ENCODE measurements around the gene WBP11. TPM values are rescaled to one million over a fixed set of nuclear protein-coding genes. Genes with fewer than 3 reads are reported as not detected.

WBP11 gene
- total RNA-seq, 1 donor from 2014 or later: 20.8 TPM

- no peak for DNase-seq (ENCODE audit: low spot score in 2 of 2)
- FAIRE-seq: no peak
Measured at GRCh38 chr12:14825256-14825655, 22.0 kb upstream of the WBP11 start.

DNA sequence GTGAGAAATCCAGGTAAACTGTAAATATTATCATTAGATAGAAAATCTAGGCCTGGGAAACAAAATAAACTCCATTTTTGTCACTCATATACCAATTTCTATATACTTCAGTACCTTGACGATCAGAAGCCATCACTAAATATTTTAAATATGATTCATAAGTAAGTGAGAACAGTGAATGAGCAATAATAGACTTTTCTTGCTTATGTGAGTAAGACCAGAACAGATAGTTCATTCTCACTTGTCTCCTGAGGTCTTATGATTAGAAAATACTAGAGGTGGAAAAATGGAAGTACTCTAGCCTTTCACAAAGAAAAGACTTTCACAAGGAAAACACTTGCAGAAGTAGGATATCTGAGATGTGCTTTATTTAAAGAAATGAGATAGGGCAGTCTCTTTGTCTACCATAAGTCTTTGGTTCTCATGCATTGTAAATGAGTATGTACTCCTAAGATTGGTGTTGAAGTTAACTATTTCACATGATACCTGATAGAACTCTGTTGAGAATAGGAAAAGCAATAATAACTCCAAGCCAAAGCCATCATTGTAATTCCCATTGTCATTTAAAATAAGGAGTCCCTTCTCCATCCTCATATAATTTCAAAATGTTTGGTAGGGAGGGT lies 20.8 kb upstream of the WBP11 start:
- no peak for FAIRE-seq
- no peak for DNase-seq (ENCODE audit: low spot score in 2 of 2)

- FAIRE-seq (no peak), DNase-seq (ENCODE audit: low spot score in 2 of 2) (no peak)
Measured at GRCh38 chr12:14814014-14814413, 10.7 kb upstream of the WBP11 start, which contains the start of gene SMCO3. Gene SMCO3 (minus strand): TSS chr12:14814182. CDS start chr12:14806680, 7,502 bp downstream.

DNA sequence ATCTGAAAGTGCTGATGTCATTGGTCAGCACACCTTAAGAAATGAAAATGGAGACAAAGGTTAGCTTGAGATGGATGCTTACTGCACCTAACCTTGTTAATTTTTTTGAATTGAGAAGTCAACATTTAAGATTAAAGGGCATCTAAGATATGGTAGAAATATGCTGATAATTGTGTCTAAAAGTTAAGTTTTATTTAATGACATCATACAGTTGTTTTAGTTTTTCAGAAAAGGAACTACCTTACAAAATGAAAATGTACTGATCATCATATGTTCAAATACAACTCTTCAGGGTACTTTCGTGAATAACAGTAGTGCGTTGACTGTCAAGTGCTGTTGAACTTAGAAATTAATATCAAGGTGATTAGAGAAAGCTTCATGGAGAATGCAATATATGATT lies 8.2 kb upstream of the WBP11 start:
- DNase-seq (ENCODE audit: low spot score in 2 of 2) (no peak), FAIRE-seq (peak; percentile 52)

DNA sequence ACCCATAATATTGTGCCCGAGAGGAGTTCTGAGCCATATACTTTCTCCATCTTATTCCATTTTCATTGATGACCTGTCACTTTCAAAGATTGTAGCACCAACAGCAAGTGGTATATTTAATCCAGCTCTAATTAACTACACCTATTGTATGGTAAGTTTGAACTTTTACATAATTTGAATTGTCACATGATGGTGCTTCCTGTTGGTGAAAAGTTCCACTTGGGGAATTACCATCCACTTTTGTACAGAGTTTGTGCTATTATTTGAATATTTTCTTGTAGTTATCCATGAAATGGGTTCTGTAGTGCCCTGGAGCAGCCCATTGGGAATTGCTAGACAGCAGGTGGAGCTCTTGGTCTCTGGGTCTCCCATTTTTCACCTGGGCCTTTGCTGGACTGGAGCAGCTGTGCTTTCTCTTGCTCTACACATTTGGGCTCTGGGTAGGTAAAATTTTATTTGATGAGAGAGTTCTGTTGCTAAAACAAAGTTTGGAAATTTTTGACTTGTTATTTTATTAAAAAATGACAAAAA lies 7.7 kb upstream of the WBP11 start:
- DNase-seq (ENCODE audit: low spot score in 2 of 2): no peak
- FAIRE-seq: no peak

GRCh38 chr12:14810167-14810952 lies 7.1 kb upstream of the WBP11 start:
- no peak for DNase-seq (ENCODE audit: low spot score in 2 of 2)
- no peak for FAIRE-seq

GRCh38 chr12:14803830-14804160 lies 517 bp upstream of the WBP11 start:
- FAIRE-seq (no peak), DNase-seq (ENCODE audit: low spot score in 2 of 2) (no peak)

GRCh38 chr12:14802721-14803010 lies 612 bp downstream of the WBP11 start:
- DNase-seq (ENCODE audit: low spot score in 2 of 2) (no peak), FAIRE-seq (no peak)

DNA sequence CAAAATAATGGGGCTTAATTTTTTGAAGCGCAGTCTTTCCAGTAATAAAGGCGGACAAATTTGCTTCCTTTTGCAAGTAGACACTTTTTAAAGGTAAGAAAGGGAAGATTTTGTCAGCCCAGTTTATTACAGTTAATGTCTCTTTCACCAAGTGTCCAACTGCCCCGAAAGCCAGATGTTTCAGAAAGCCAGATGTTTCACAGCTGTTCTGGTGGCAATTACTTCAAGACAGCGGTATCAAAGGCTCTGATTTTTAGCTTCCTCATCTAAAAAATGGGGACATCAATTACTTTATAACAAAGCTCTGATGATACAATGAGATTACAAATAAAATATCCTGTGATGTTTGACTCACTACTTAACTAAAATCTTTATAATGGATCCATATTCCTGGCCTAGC lies 1.0 kb downstream of the WBP11 start:
- DNase-seq (ENCODE audit: low spot score in 2 of 2): no peak
- no peak for FAIRE-seq

GRCh38 chr12:14795028-14795448 lies 8.2 kb downstream of the WBP11 start:
- DNase-seq (ENCODE audit: low spot score in 2 of 2) (no peak), FAIRE-seq (no peak)

DNA sequence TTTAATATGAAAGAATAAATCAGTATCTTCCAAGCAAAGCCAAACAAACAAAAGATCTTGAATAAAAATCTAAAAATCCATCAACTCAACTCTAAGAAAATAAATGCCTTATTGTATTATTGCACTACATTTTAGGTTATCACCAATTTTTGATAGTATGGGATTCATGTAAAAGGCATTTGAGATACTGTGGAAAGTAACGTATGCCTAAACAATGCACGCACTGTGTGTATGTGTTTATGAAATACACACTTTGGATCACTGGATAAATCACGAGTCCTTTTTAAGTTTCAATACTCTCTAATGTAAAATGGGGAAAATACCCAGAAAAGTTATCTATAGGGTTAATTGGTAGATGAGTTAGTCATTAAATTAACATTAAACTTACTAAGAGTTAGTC lies 17.7 kb downstream of the WBP11 start:
- no peak for FAIRE-seq

DNA sequence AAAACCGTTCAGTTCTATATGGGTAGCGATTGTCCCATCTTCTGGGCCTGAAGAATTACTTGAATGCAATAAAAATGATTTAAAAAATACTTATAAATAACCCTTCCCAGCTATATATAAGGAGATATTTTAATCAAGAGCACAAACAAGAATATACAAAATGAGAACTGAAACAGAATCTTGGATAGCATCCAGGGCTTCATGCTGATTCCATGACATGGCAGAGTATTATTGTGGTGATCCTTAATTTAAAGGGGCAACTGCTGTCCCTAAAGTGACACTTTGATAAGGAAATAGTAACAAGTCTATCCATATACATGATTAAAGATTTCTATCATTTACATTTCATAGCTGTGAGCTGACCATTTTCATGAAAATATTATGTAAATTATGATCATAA lies 18.8 kb downstream of the WBP11 start:
- DNase-seq (ENCODE audit: low spot score in 2 of 2): no peak
- no peak for FAIRE-seq

More for the DNA sequence above, 17.7 kb downstream of the WBP11 start:
- DNase-seq (ENCODE audit: low spot score in 2 of 2): no peak

GRCh38 chr12:14782756-14783155 lies 20.5 kb downstream of the WBP11 start:
- DNase-seq (ENCODE audit: low spot score in 2 of 2) (no peak), FAIRE-seq (no peak)

DNA sequence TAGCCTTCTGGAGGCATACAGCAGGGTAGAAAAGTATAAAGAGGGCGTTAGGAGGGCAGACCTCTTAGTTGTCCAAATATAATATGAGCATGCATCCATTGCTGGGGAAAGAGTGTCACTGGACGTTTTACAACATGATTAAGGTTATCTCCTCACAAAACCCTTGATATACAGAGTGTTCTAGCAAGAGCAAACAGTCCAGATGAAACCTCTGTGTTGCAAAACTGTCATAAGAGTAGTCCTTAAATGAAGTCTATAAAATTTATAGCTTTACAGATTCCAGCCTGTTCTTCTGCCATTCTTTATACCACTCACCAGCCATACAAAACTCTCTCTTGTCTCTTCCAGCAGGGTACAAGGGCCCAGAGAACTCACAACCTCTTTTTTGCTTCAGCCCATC lies 21.7 kb downstream of the WBP11 start:
- no peak for DNase-seq (ENCODE audit: low spot score in 2 of 2)
- FAIRE-seq: no peak

- FAIRE-seq (no peak), DNase-seq (ENCODE audit: low spot score in 2 of 2) (no peak)
Measured at GRCh38 chr12:14780859-14781258, 22.4 kb downstream of the WBP11 start.

GRCh38 chr12:14779834-14780233 lies 23.4 kb downstream of the WBP11 start:
- DNase-seq (ENCODE audit: low spot score in 2 of 2) (no peak), FAIRE-seq (no peak)

DNA sequence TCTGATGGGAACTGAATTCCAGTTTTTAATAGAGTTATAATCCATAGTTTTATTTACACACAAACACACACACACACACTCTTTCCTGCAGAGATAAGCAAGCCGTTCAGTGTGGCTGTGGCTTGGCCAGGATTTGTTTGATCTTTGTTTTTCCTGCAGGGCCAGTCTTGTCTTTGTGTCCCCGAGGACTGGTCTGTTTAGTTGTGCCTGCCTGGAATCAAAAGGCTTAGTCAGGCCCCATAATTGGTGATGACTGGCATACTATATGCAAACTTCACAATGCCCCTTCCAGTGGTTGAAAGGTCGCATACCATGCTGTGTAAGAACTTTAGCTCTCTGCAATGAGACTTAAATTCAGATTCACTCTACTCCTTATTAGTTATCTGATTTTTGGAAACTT lies 26.0 kb downstream of the WBP11 start:
- no peak for DNase-seq (ENCODE audit: low spot score in 2 of 2)
- FAIRE-seq: no peak

DNA sequence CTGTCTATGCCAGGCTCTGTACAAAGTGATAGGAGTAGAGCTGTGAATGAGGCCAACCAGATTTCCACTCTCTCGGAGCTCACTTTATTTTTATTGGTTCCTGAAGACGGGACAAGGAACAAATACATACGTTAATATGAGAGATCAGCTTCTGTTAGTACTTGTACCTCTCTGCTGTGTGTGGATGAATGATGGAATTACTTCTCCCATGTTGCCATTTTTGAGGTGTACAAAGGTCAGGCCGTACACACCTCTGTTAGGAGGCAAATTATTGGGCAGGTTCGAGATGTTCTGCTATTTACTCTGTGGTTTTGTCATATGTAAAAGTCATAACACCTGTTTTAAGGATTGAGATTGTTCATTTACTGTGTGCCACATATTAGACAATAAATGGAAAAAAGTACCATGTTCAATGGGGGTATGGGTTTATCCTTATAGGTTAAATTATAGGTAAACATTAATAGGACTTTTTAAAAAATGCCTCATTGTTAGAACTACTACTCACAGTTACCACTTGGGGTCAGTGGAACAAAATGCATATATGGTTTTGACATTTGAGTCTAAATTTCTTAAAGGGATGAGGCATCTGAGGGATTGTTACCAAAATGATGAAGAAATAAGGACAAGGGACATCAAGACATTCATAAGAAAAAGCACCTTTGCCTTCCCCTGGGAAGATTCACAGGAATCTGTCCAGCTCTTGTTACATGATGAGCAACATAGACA lies 26.9 kb downstream of the WBP11 start:
- FAIRE-seq (no peak), DNase-seq (ENCODE audit: low spot score in 2 of 2) (no peak)

GRCh38 chr12:14775636-14775980 lies 27.7 kb downstream of the WBP11 start:
- FAIRE-seq (no peak), DNase-seq (ENCODE audit: low spot score in 2 of 2) (no peak)

- DNase-seq (ENCODE audit: low spot score in 2 of 2) (no peak), FAIRE-seq (no peak)
Measured at GRCh38 chr12:14774906-14775635, 28.2 kb downstream of the WBP11 start.

All from frontal cortex (tissue), 4 donors.